Choroid plexus epithelial cell (primary cell): ENCODE results near the gene SUGT1.

Experiments used
- DNase-seq: peaks from one replicate; pipeline ENCODE4 v3.0.0-alpha.2; 2010; ENCODE audit warnings: low read depth
- H3K4me3 ChIP-seq: 2 replicates; pipeline ENCODE4 v1.5.1; 2011; ENCODE audit warnings: low read depth, mild to moderate bottlenecking, control low read depth, low read length, moderate library complexity
- CTCF ChIP-seq: conservative IDR thresholded peaks from 2 replicates; pipeline ENCODE4 v1.5.1; 2011; ENCODE audit warnings: low read depth, mild to moderate bottlenecking, control low read depth, inconsistent platforms, low read length, moderate library complexity

Gene SUGT1

GRCh38 chr13:52738719-52739467 is 86.3 kb downstream of the SUGT1 start:
- H3K4me3 ChIP-seq: peak overlapping the region; percentile 28
- DNase-seq: no peak
- peak; percentile 22 for TF ChIP-seq CTCF

GRCh38 chr13:52739468-52740071 is 86.9 kb downstream of the SUGT1 start, which contains the start of gene CNMD:
Gene CNMD (minus strand): TSS chr13:52739820. CDS start chr13:52739701, 119 bp downstream.
- TF ChIP-seq CTCF: no peak
- DNase-seq: no peak
- peak within 1 kb of the TSS; percentile 28 for H3K4me3 ChIP-seq

- TF ChIP-seq CTCF: no peak
- DNase-seq: no peak
Measured at GRCh38 chr13:52743569-52743968, 90.9 kb downstream of the SUGT1 start.

GRCh38 chr13:52743988-52744387 is 91.4 kb downstream of the SUGT1 start:
- no peak for TF ChIP-seq CTCF
- no peak overlapping the region for H3K4me3 ChIP-seq
- DNase-seq: peak; percentile 5

More at GRCh38 chr13:52743569-52743968, 90.9 kb downstream of the SUGT1 start:
- no peak overlapping the region for H3K4me3 ChIP-seq

GRCh38 chr13:52744842-52745375 is 92.3 kb downstream of the SUGT1 start:
- no peak overlapping the region for H3K4me3 ChIP-seq
- TF ChIP-seq CTCF: no peak
- no peak for DNase-seq

GRCh38 chr13:52746141-52746540 is 93.5 kb downstream of the SUGT1 start:
- TF ChIP-seq CTCF: no peak
- no peak overlapping the region for H3K4me3 ChIP-seq
- no peak for DNase-seq
